Body of pancreas (tissue), 4 donors: Measurements from ENCODE around the gene HJURP.

Experiments
- CTCF ChIP-seq, 7 experiments: fragments of 450-650 bp in 4 of 7; fragments of 200-600 bp in 3 of 7; sonication (generic) in 3 of 7; IDR thresholded peaks; one replicate each; pipeline ENCODE4 v1.5.1; 2016 to 2019; ENCODE audit warnings: antibody characterized with exemption in 7 of 7
- POLR2A ChIP-seq, 3 donors: fragments of 450-650 bp; IDR thresholded peaks; one replicate each; pipeline ENCODE4 v1.6.1; 2016; ENCODE audit warnings: antibody characterized with exemption in 3 of 3, mild to moderate bottlenecking in 2 of 3

DNA sequence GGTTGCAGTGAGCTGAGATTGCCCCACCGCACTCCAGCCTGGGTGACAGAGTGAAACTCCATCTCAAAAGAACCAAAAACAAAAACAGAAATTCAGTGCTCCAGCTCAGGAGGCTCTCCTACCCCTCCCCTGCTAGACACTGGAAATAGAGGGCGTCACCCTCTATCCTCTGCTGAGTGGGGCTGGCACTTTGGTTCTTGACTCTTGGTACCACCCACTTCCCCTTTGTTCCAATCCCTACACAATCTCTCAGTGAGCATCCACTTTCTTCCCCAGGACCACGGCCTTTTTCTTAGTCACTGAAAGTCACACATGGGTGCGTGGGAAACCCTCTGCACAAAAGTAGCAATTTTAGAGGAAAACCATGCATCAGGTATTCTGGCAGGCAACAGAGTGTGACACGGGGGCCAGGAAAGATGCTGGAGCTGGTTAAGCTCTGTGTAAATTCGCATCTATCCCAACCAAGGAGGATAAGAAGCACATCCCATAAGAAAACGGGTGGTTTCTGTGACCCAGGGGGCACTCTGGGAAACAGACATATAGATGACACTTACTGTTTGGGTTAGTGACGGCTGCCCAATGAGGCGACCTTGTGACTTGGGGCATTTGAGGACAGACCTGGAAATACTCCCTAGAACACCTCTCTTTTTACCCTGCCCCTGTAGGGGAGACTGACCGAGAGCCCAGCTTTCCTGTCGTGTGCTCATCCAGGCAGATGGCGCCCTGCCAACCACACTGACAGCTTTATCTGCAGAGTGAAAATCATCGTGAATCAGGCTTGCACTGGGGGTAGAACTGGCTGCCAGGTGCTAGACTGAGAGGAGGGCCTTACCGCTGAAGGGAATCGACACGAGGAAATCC lies 7.7 kb downstream of the HJURP start:
- no peak for TF ChIP-seq CTCF (IDR thresholded peaks at IDR 0.05)
- no peak for TF ChIP-seq POLR2A (IDR thresholded peaks at IDR 0.05)
